8988T (cell line): ENCODE results near the gene UGT1A6.

ENCODE experiments used
- DNase-seq: peaks from one replicate; pipeline ENCODE4 v3.0.0; 2011

Gene UGT1A6

DNA sequence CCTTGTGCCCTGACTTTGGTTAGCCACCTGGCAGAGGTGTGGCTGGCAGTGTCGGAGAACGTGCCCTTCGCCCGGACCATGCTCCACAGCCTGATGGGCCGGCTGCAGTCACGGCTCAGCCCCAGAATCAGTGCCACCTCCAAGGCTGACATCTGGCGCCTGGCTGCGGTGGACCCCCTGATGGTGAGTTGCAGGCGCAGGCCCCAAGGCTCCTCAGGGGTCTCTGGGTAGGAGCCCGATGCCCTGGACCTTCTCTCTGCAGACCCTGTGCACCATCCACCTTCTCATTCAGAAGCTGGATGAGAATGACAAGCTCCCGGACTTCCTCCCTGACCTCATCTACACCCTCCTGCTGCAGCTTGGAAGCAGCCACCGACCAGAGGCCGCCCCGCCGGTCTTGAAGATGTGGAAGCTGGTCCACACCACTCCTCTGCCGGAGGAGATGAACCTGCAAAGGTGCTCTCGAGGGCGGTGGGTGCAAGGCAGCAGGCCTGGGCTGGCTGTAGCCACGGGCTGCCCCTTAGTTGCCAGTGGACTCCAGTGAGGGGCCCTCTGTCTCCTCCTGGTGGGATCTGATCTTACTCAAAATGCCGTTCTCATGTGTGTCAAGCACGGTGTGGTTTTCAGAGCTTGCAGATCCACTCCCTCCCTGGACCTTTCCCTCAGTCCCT, 129.5 kb downstream of the UGT1A6 start:
- DNase-seq: no peak
